Pancreas (tissue), 10 donors: ENCODE measurements around the gene HIRA. TPM values are rescaled to one million over a fixed set of nuclear protein-coding genes. Genes with fewer than 3 reads are reported as not detected.

Source experiments
- ATAC-seq, 4 donors: fragments of 200-7000 bp; cut with Tn5 transposase; one replicate each; pipeline versions ENCODE4 v1.8.0 to v1.9.1; 2020; ENCODE audit warnings: mild to moderate bottlenecking in 4 of 4, moderate library complexity in 4 of 4
- DNase-seq, 6 donors: peaks; one replicate each; pipeline ENCODE4 v3.0.0-alpha.2; 2020
- FAIRE-seq: peaks from 2 replicates; lab custom pipeline; 2012; peaks lifted over from hg19 to GRCh38; lab: Jason Lieb, UNC
- H3K27ac ChIP-seq, 4 donors: fragments of 200-600 bp; sonication (generic); 1 replicate in 3 of 4; 2 replicates in 1 of 4; pipeline versions ENCODE4 v1.5.0 to v1.8.0; 2020
- H3K27me3 ChIP-seq, 4 donors: fragments of 200-600 bp; one replicate each; pipeline ENCODE4 v1.8.0; 2021
- H3K36me3 ChIP-seq, 3 donors: fragments of 200-600 bp; sonication (generic) in 1 of 3; one replicate each; pipeline versions ENCODE4 v1.5.0 to v1.8.0; 2020 to 2021
- H3K4me1 ChIP-seq, 3 donors: fragments of 200-600 bp; one replicate each; pipeline ENCODE4 v1.8.0; 2021
- H3K4me3 ChIP-seq, 4 donors: fragments of 200-600 bp; sonication (generic) in 2 of 4; one replicate each; pipeline versions ENCODE4 v1.5.0 to v1.8.0; 2020 to 2021
- H3K9me3 ChIP-seq, 4 donors: fragments of 200-600 bp; one replicate each; pipeline ENCODE4 v1.8.0; 2021
- CTCF ChIP-seq, 4 donors: fragments of 200-600 bp; sonication (generic) in 3 of 4; IDR thresholded peaks; one replicate each; pipeline versions ENCODE4 v1.5.0 to v1.8.0; 2021; ENCODE audit warnings: antibody characterized with exemption in 4 of 4
- whole genome bisulfite sequencing, 2 donors: extraction: QIAGEN DNeasy Blood & Tissue Kit; methylation state at CpG; one replicate each; pipeline ENCODE4 v1.1.7; 2013; 5-methylcytosine and 5-hydroxymethylcytosine counted together
- intact Hi-C, 3 donors: fragments of 100-400 bp; cut with DNase I; formaldehyde crosslinking; loops; one replicate each; pipeline versions ENCODE4 v1.11.1 to v1.14.2; 2022
- polyA plus RNA-seq, 2 donors: library from polyadenylated mRNA; stranded (reverse); fragments of 200-250 nt; gene quantifications; one replicate each; pipeline ENCODE4 v1.2.3, GENCODE V29; 2013
- total RNA-seq, 6 donors: library from RNA; stranded (reverse); fragmentation: NEBNext Ultra II Directional in 4 of 6; extraction: Animal tissue kit (Norgen Biotek cat#: 25700) in 4 of 6; gene quantifications; one replicate each; pipeline versions ENCODE4 v1.2.1 to v1.2.4, GENCODE V29; 2021 to 2023
- donor health status: healthy with polysubstance abuse.
- donor health status: DM: no; HTN: no; CAD: no; lungs with moderate emphysema.
- donor health status: DM: no; HTN: no; CAD: no.
- donor health status: control.
- donor health status: control.
- donor health status: Bipolar disorder and iron deficiency.
- donor health status: DM: yes; HTN: yes; CAD: no.
- donor health status: DM: no; HTN: no; CAD: no.
- donor health status: DM: no; HTN: no; CAD: no.
- donor health status: DM: yes; HTN: yes; CAD: no.

Gene HIRA
- total and polyA plus RNA-seq, 8 donors = 6.1 to 14.6 (median 9.5) TPM

GRCh38 chr22:19287076-19287707 is 144.3 kb downstream of the HIRA start:
- ATAC-seq = no peak
- no peak for TF ChIP-seq CTCF (IDR thresholded peaks at IDR 0.05)
- 40 to 44% methylated on average over 5 of the region's 5 CpGs for WGBS, 2 donors
- FAIRE-seq = no peak
- intact Hi-C loops = no loop called here
- DNase-seq = no peak
- Histone ChIP-seq H3K4me3 (no peak overlapping the region), H3K36me3 (no peaks in the 10 kb centered on the region), H3K4me1 (peaks cover 0 to 4% (median 0%) of the 10 kb centered on the region in 3 donors), H3K27me3 (no peaks in the 10 kb centered on the region), H3K27ac (no peak overlapping the region), H3K9me3 (no peaks in the 10 kb centered on the region)

GRCh38 chr22:19285831-19286230 is 145.7 kb downstream of the HIRA start:
- Histone ChIP-seq H3K36me3 (no peaks in the 10 kb centered on the region), H3K4me3 (no peak overlapping the region), H3K27me3 (no peaks in the 10 kb centered on the region), H3K9me3 (no peaks in the 10 kb centered on the region), H3K4me1 (peaks cover 0 to 4% (median 0%) of the 10 kb centered on the region in 3 donors), H3K27ac (no peak overlapping the region)
- DNase-seq = no peak
- 41 to 58% methylated on average over 1 of the region's 1 CpG for WGBS, 2 donors
- intact Hi-C loops = no loop called here
- no peak for ATAC-seq
- FAIRE-seq = no peak
- no peak for TF ChIP-seq CTCF (IDR thresholded peaks at IDR 0.05)

Other genes with a start within 250 kb of the HIRA start
- 1 to 10 TPM; 1.7 to 2.7 (median 2.1) TPM for gene CLTCL1, start 140.0 kb downstream of the HIRA start, total RNA-seq
- 1 to 10 TPM; 4.2 to 6.4 TPM for gene CLTCL1, start 140.0 kb downstream of the HIRA start, polyA plus RNA-seq
- gene MRPL40, start 812 bp upstream of the HIRA start, total RNA-seq = 10 to 100 TPM; 10.4 to 19.1 (median 13.5) TPM
- 10 to 100 TPM; 27.2 to 32.0 TPM for gene MRPL40, start 812 bp upstream of the HIRA start, polyA plus RNA-seq
- 10 to 100 TPM; 13.3 to 19.9 (median 18.8) TPM for gene C22orf39, start 16.0 kb upstream of the HIRA start, total RNA-seq
- gene C22orf39, start 16.0 kb upstream of the HIRA start, polyA plus RNA-seq = 10 to 100 TPM; 22.2 to 23.1 TPM
- 10 to 100 TPM; 14.2 to 24.1 (median 21.8) TPM for gene UFD1, start 47.5 kb upstream of the HIRA start, total RNA-seq
- gene UFD1, start 47.5 kb upstream of the HIRA start, polyA plus RNA-seq = 10 to 100 TPM; 24.7 to 37.9 TPM
- 1 to 10 TPM in 1 of 6 donors, under 1 TPM in 3, not detected in 2; 0.32 to 1.3 (median 0.67) TPM for gene CDC45, start 48.2 kb upstream of the HIRA start, total RNA-seq
- under 1 TPM; 0.28 to 0.84 TPM for gene CDC45, start 48.2 kb upstream of the HIRA start, polyA plus RNA-seq
- gene CLDN5, start 92.7 kb upstream of the HIRA start, total RNA-seq = 1 to 10 TPM; 3.5 to 7.7 (median 6.4) TPM
- 10 to 100 TPM; 44.7 to 47.3 TPM for gene CLDN5, start 92.7 kb upstream of the HIRA start, polyA plus RNA-seq